ENCODE measurements around the gene DKK2.

Gene DKK2, protein sequence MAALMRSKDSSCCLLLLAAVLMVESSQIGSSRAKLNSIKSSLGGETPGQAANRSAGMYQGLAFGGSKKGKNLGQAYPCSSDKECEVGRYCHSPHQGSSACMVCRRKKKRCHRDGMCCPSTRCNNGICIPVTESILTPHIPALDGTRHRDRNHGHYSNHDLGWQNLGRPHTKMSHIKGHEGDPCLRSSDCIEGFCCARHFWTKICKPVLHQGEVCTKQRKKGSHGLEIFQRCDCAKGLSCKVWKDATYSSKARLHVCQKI

DNA sequence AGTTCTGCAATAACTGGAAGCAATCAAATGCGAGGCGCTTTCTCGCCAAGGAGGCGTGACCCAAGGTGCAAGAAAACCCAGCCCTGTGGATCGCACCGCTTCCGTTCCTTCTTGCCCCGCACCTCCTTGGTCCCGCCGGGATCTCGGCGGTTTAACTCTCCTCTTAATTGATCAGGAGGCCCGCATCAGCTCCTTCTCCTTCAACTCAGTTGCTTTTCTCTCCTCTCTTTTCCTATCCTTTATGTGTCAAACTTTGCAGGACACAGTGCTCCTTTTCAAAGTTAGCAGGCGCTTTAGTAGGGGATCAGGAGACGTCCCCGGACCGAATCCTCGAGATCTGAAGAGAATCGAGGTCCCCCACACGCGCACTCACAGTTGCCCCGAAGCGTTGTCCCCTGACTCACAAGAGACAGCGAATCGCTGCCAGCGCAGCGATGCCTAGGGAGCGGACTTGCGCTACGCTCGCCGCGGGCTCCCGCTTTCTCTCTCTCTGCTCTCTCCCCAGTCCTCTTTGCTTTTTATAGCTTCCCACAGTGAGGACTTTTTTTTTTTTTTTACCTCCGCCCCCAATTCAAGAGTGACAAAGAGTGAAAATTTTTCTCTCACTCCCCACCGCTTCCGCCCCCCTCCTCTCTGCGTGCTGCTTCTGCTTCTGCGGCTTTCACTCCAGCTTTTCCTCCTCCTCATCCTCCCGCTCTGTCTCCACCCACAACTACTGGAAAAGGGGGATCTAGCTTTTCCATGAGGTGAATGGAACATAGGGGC, at the start of gene DKK2:
Gene DKK2, minus strand, starts transcription at position 495 of the 765 bp plus-strand sequence. CDS start 722 bp downstream, outside the sequence.
- DNase-seq (ENCODE audit: low read depth, low spot score), result no peak

DNA sequence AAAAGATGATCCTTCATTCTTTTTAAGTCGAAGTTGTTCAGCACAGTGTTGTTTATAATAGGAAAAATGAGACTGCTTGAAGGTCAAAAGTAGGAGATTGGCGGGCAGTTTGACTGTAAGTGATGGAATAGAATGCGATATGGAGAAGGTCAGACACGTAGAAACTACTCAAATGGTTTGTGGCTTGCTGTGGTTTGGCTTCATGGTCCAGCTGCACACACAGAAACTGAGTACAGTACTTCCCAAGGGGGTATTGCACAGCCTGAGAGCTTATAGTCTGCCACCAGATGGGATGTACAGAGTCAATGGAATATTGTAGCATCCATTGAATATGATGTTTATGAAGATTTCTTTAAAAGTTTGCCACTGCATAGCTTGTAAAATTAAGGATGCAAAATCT, 41.1 kb upstream of the DKK2 start:
- no peak for DNase-seq (ENCODE audit: low read depth, low spot score)

DNA sequence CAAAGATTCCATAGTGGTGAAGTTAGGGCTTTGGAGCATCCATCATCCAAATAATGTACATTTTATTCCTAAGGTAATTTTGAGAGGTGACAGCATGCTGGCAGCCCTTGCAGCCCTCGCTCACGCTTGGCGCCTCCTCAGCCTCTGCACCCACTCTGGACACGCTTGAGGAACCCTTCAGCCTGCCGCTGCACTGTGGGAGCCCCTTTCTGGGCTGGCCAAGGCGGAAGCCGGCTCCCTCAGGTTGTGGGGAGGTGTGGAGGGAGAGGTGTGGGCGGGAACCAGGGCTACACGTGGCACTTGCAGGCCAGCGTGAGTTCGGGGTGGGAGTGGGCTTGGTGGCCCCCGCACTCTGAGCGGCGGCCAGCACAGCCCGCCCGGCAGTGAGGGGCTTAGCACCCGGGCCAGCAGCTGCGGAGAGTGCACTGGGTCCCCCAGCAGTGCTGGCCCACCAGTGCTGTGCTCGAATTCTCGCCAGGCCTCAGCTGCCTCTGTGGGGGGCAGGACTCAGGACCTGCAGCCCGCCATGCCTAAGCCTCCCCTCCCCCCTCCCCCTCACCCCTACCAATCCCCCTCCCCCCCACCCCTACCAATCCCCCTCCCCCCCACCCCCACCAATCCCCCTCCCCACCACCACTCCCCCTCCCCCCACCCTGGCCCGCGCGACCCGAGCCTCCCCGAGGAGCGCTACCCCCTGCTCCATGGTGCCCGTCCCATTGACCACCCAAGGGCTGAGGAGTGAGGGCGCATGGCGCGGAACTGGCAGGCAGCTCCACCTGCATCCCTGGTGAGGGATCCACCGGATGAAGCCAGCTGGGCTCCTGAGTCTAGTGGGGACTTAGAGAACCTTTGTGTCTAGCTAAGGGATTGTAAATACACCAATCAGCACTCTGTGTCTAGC, 37.0 kb upstream of the DKK2 start:
- no peak for DNase-seq (ENCODE audit: low read depth, low spot score)

DNA sequence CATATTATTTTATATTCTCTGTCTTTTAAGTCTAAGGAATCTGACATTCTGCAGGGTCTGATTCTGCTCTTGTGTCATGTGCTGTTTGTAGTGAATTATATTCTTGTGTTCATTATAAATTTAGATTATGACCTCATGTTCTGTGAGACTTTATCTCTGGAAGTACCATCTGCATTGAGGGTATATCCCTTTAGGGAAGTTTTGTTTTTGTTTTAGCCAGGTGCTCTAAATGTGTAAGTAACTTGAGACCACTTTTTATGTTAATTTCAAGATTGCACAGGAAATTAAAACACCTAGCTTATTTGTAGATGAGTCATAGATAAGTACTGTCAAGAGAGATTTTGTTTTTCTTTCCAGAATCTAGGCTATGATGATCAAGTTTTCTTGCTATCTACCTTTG, 35.0 kb upstream of the DKK2 start:
- DNase-seq (ENCODE audit: low read depth, low spot score), result no peak

GRCh38 chr4:107069049-107069448, 32.9 kb upstream of the DKK2 start:
- DNase-seq (ENCODE audit: low read depth, low spot score), result no peak

GRCh38 chr4:107068116-107068515, 32.0 kb upstream of the DKK2 start:
- DNase-seq (ENCODE audit: low read depth, low spot score), result no peak

GRCh38 chr4:107066621-107067020, 30.5 kb upstream of the DKK2 start:
- DNase-seq (ENCODE audit: low read depth, low spot score), result no peak

DNA sequence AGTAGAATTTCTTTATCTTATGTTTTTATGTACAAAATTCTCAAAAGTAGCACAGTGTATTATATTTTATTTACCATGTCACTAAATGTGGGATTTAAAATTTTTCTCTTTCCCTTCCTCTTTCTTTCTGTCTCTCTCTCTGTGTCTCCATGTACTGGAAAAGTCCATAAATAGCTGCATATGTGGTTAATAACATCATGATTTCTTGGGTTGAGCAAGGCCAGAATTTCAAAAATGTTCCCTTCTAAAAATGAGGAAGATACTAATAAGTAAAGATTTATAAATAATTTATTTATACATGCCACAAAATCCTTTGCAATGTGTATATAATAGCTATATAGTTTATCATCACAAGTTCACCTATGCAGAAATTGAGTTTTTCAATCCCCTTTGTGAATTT, 29.1 kb upstream of the DKK2 start:
- no peak for DNase-seq (ENCODE audit: low read depth, low spot score)

DNA sequence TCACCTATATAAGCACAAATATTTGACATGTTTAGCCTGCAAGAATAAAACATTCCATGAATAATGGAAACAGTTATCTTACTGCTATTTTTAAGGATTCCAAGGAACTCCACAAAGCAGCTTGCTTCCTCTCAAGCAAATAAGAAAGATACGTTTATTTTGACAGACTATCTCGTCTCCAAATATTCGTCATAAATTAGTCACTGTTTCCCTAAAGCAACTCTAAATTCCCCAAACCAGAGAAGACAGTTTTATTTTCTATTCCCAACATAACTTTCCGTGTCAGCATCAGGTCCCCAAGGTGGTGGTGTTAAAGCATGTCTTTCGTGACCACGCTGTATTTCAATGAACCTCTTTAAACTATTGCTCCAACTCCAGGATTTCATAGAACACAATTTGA, 24.3 kb upstream of the DKK2 start:
- DNase-seq (ENCODE audit: low read depth, low spot score), result no peak

DNA sequence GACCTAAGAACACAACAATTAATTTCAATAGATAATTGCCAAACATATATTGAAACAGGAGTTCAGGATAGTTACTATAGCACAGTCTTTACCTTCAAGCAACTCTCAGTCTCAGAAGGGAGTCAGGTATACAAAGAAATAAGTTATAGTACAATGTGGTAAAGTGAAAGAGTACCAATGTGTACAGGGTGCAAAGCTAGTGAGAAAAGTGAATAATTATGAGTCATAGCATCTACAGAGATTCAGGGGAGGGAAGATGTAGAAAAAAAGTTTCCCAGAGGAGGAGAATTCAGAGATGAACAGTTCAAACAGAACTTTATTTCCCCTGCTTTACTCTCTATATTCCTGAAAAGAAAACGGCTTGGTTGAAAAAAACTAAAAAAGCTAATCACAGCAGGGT, 22.7 kb upstream of the DKK2 start:
- no peak for DNase-seq (ENCODE audit: low read depth, low spot score)

DNA sequence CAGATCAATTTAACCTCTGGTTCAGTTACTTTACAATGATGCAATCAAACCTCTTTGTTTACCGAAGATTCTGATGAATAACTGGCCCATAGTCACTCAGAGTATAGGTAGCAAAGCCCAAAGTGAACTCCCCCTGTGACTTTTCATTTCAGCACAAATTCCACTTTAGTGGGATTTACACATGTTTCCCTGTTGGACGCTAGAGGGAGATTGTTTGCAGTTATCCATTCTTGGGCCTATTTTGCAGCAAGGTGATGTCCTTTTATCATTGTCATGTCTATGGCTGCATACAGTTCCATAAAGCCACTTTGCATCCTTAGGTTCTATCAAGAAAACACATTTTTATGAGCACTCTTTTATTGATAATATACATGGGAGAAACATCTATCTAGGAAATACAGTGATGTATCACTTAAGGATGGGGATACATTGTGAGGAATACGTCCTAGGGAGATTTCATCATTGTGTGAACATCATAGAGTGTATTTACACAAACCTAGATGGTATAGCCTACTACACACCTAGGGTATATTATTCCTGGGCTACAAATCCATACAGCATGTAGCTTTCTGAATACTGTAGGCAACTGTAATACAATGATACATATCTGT, 14.5 kb upstream of the DKK2 start:
- DNase-seq (ENCODE audit: low read depth, low spot score), result no peak

DNA sequence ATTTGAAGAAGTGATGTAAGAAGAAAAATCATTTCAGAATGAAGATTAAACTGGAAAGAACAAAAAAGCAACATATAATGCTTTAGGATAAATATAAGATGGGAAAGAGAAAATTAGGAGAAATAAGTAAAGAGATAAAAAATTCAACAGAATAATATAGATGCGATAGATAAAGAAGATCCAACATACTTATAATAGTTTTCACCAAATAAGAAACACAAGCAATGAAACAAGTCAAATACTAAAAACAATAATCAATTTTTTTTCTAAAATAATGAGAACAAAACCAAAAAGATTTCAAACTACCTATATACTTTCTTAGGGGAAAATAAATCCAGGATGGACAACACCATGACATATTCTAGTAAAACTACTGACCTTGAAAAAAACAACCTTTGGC, 10.1 kb upstream of the DKK2 start:
- DNase-seq (ENCODE audit: low read depth, low spot score), result no peak

- no peak for DNase-seq (ENCODE audit: low read depth, low spot score)
These were observed 8.1 kb upstream of the DKK2 start for GRCh38 chr4:107044170-107044569.

- no peak for DNase-seq (ENCODE audit: low read depth, low spot score)
These were observed 1.1 kb upstream of the DKK2 start for GRCh38 chr4:107037199-107037584.

DNA sequence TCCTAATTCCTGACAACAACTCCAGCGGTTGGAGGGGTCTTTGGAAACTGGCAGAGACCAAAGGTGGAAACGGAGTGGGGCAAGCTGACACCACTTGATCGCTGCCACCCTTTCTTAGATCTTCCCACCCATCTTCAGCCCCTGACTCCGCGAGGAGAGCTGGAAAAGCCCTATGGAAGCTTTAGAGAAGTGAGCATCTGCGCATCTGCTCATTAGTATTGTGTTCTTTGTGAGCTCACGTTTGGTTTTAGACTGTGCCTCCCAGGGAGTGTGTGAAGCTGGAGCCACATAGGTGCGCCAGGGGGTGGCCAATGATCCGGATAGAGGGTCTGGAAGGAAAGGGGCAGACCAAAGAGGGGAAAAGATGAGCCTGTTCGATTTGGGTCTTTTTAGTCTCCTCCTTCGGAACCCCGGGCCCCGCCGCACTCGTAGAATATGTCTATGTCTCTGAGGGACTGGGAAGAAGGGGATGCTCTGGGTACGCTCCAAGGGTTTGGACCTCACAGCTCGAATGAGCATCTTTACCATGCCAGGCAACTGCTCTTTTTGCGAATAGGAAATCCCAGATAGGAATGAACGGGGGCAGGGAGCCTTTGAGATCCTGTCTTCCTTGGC, 578 bp upstream of the DKK2 start:
- no peak for DNase-seq (ENCODE audit: low read depth, low spot score)

DNA sequence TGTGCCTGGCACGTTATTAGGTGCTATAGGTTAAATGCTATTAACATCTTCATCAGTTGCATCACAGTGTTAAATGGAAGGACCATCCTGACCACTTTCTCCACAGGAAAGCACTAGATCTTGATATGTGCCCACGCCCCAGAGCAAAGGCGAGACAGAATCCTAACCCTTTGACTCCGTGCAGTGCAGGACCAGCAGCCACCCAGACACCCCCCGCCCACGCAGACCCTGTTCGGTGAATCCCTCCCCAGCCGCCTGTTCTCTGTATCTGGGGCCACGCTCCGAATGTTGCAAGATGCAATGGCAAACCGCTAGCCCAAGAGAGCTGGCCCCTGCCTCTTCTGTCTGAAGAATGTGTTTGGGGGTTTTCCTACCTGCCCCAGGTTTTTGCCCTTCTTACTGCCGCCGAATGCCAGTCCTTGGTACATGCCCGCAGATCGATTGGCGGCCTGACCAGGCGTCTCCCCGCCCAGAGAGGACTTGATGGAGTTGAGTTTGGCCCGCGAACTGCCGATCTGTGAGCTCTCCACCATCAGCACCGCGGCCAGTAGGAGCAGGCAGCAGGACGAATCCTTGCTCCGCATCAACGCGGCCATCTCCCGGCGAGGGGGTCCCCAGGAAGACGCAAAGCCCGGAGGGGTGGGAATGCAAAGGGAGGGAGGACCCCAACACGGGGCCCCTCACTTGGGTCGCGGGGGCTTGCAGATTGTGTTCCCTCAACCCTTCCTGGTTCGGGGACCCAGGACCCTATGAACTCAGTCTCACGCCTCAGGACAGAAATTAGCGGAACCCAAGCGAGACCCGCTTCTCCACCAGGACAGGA, 906 bp downstream of the DKK2 start:
- DNase-seq (ENCODE audit: low read depth, low spot score), result no peak

GRCh38 chr4:107034091-107034995, 1.8 kb downstream of the DKK2 start:
- DNase-seq (ENCODE audit: low read depth, low spot score), result no peak

DNA sequence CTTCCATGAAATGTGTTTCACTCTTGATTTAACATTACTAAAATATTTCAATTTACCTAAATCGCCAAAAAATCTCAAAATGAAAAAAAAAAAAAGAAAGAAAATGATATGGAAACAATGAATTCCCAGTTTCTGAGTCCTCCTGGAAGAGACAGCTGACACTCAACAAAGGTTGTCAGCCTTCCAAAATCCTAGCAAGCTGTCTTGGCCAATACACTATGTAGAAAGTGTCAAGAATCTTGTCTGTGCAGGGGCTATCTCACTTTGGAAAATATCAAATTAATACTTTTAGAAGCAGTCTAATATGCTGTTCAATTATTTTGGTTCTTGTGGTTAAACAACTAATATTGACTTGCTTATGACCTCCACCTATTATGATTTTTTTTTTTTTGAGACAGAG, 8.7 kb downstream of the DKK2 start:
- no peak for DNase-seq (ENCODE audit: low read depth, low spot score)

DNA sequence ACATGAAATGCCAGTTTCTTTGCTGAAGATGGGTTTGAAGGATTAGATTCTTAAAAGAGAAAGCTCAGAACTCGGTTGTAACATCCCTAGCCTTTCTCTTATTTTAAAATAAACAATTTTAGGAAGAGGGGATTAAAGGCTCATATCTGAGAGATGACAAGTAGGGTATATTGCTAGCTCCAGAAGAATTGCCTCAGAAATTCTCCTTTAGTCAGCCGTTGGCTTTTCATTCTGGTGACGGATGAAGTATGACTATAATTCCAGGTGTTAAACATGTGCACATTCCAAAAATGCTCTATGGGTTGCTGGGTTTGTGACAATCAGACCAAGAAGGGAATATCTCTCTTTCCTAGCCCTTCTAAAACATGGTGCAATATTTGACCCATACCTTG, 17.8 kb downstream of the DKK2 start:
- no peak for DNase-seq (ENCODE audit: low read depth, low spot score)

Measured in activated naive CD8-positive, alpha-beta T cell treated with anti-CD3 and anti-CD28 coated beads, Interleukin-2, amount 50 U/mL, for 16 hours (primary cell).